ENCODE measurements around the gene BLACAT1. TPM values are rescaled to one million over a fixed set of nuclear protein-coding genes. Genes with fewer than 3 reads are reported as not detected.
"Not testable (repeated sequence)": the region's sequence is repeated elsewhere in the genome, so short reads cannot be mapped to it uniquely, and the experiment has no call there.

BLACAT1 gene
- polyA plus RNA-seq, 1 donor: not detected

- DNase-seq: peak; percentile 58
These were observed 17.4 kb downstream of the BLACAT1 start for GRCh38 chr1:205438213-205439158.

- DNase-seq: no peak
These were observed 18.3 kb downstream of the BLACAT1 start for GRCh38 chr1:205437570-205437969.

DNA sequence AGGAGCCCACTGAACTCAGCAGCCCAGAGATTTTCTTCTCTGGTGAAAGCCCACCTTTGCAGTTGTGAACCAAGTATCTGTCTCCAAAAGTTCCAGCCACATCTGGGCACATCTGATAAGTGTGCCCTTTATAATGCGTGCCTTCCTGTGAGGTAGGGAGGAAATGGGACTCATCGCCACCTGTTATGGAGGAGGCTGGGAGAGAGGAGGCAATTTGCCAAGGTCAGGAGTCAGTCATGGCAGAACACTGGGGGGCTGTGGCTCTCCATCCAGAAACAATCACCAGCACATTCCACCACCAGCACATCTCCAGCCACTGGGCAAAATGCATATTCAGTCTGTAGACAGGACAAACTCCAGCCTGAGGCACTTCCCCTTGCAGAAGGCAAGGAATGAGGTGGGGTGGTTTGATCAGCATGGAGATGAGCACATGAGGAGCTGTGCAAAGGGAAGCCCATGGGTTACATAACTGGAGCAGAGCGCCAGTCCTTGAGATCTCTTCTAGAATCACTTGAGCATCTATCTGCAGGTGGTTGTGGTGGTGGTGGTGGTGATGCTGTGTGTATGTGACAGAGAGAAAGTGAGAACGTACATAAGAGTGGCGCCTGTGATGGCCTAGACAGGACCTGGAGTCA, 19.0 kb downstream of the BLACAT1 start:
- no peak for DNase-seq

DNA sequence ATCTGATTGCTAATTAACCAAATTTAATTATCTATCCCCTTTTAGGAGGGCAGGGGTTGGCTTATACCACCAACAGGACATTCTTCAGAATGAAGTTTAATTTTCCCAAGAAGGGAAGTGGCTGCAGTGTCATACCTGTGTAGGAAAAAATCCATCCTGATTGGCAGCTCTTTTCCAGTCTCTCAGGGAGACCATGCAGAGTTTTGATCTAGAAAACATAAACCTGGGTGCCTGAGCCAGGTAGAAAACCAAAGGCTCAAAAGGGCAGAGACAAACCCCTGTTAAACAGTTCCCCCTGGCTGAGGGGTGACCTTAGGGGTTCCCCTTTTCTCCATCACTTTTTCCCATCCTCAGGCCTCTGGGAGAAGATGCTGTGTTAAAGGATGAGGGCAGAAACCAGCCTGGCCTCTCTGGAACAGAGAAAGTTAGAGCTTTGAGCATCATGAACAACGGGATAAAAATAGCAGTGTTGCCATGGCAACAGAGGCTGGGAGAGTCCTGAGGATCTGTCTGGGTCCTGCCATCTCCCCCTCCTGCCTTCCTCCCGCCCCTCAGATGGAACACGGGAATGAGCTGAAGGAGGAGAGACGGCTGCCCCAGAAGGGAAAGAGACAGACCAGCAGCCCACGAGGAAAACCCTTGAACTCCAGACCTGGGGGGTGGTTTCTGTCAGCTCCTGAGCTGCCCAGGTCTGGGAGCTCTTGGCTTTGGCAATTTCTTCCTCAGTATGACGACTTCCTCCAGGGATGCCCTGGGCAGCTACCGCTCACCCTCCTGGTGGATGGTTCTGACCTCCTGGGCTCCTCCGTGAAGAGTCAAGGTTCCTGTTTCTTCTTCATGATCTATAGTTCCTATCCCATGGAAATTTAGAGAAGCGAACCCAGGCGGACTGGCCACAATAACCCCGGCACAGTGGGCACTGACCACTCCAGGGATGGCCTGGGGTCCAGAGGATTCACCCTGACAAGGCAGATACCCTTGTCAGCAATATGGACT, 20.0 kb downstream of the BLACAT1 start:
- DNase-seq: no peak

DNA sequence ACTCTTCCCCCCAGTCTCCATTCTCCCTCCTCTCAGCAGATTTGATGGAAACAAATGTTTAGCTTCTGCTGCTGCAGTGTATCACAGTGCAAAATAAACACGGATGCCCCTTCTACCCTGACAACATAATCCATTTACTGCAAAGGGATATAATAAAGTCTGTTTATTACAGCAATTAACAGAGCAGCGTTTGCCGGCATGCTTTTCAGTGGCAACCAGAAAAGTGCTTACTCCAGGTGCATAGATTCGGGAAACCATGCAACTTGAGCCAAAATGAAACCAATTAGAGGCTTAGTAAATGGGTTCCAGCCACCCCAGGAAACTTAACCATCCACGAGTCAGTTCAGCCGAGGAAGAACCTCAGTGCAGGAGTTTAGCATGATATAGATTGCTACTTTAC, 21.1 kb downstream of the BLACAT1 start:
- DNase-seq: no peak

DNA sequence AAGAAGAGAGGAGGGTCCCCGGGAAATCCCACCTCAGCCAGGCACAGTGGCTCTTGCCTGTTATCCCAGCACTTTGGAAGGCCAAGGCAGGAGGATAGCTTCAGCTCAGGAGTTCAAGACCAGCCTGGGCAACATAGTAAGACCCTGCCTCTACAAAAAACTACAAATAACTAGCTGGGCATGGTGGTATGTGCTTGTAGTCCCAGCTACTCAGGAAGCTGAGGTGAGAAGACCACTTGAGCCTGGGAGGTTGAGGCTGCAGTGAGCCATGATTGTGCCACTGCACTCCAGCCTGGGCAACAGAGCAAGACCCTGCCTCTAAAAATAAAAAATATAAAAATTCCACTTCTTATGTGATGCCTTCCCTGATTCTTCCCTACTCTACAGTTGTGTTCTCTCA, 23.2 kb downstream of the BLACAT1 start:
- not testable (repeated sequence) for DNase-seq

GRCh38 chr1:205432116-205432515, 23.7 kb downstream of the BLACAT1 start:
- DNase-seq: no peak

DNA sequence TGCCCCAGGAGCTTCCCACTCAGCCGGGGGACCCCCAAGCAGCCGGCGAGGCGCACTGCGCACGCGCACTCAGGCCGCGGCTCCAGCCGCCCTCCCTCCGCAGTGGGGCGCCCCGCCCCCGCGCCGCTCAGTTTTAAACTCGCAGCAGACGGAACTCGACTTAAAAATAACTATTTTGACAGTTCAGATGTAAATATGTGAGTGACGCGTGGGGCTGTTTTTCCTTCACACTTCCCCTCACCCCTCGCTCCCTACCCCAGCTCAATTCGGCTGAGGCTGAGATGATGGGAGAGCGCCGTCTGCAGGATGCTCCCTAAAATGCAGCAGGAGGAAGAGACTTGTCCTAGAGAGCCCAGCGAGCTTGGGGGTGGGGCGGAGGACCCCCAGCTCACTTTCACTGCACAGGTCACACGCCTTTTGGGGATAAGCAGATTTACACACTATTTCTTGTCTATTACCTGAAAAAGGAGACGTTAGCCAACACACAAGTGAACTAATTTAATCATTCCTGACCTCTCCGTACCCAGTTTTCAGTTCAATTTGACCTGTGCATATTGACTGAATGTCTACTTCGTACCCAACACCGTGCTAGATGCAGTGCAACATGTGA, 25.0 kb downstream of the BLACAT1 start:
- peak; percentile 61 for DNase-seq

- DNase-seq: no peak
These were observed 25.8 kb downstream of the BLACAT1 start for GRCh38 chr1:205429762-205430695.

- DNase-seq: no peak
These were observed 30.8 kb downstream of the BLACAT1 start for GRCh38 chr1:205424901-205425600.

DNA sequence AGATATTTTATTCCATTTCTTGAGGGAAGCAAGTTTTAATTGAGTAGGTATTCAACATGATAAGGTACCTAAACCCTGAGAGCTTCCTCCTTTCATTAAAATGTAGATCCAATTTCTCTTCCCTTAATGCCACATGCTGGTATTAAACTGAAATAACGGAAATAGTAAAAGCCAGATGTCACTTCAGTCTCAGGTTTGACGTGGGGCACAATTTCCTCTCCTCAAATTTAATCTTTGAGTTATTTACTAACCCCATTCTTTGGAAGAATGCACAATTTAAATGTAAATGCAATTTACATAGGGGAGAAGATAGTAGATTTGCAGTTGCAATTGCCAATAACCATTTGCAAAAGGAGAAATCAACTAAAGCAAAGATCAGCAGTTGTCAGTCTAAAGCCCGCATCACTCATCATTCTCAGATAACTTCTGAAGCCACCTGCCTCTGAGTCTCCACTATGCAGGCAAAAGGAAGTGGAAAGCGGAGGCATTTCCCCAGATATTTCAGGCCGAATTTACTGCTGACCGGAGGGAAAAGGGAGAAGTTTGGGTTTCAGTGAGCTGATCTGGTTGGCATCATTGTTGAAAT, 31.9 kb downstream of the BLACAT1 start:
- no peak for DNase-seq

GRCh38 chr1:205422993-205423642, 32.7 kb downstream of the BLACAT1 start:
- DNase-seq: no peak

DNA sequence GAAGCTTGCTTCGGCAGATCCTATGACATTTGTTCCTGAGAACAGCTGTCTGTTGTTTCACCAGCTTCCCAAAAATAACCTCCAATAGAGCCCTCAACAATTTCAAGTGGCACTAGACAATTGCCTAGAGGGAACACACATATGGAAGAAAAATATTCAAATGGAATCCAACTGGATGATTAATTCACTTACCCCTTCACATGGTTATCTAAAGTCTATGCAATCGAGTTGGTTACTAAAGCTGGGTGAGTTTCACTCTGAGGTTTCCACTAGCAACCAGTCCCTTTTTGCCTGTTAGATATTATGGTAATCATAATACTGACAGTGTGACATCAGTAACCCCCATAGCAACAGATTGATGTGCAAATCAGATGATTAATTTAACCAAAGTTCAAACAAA, 34.0 kb downstream of the BLACAT1 start, which contains the start of gene LEMD1:
Gene LEMD1, minus strand, starts transcription at position 259 of the 400 bp plus-strand sequence. CDS start 1,520 bp downstream, outside the sequence.
- no peak for DNase-seq

- DNase-seq: no peak
These were observed 34.9 kb downstream of the BLACAT1 start for GRCh38 chr1:205420938-205421337.

- no peak for DNase-seq
These were observed 37.8 kb downstream of the BLACAT1 start for GRCh38 chr1:205417870-205418635.

DNA sequence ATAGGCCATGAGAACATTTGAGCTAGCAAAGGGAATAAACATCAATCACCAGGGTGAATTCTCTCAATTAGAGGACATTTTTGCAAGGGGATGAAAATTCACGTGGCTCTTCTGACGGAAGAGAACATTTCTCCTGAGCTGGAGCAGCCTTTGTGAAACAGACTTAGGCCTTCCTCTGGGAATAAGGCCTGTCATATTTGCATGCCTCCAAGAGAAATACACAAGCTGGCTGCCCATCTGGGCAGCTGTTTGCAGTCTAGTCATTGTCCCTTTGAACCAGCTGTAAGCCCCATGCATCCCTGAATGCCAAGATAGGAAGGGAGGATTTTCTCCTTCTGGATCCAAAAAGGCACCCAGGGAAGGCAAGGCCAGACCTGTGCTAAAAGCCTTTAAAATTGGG, 39.5 kb downstream of the BLACAT1 start:
- no peak for DNase-seq

- no peak for DNase-seq
These were observed 45.1 kb downstream of the BLACAT1 start for GRCh38 chr1:205410581-205411298.

DNA sequence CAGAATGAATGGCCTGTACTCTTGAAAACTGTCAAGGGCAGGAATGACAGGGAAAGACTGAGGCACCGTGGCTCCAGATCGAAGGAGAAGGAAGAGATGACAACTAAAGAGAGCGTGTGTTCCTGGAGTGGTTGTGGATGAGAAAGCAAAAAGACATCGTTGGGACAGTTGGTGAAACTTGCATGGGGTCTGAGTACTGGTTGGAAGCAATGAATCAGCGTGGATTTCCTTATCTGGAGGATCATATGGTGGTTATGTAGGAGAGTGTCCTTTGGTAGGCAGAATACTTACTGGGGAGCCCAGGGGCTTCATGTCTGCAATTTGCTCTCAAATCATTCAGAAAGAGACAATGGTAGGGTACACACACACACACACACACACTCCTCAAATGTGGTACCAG, 47.9 kb downstream of the BLACAT1 start:
- no peak for DNase-seq

All from hindlimb muscle (tissue), 1 donor.